ENCODE measurements around the gene AP1AR. TPM values are rescaled to one million over a fixed set of nuclear protein-coding genes. Genes with fewer than 3 reads are reported as not detected.
"Not testable (repeated sequence)": the region's sequence is repeated elsewhere in the genome, so short reads cannot be mapped to it uniquely, and the experiment has no call there.

The AP1AR gene
- total RNA-seq, 1 donor from 2014 or later = 24.3 TPM

- Mint-ChIP-seq H3K9me3 (no peaks in the 10 kb centered on the region), H3K27me3 (ENCODE audit: low read depth) (peaks cover 13% of the 10 kb centered on the region), H3K36me3 (ENCODE audit: low read depth) (no peaks in the 10 kb centered on the region), H3K27ac (ENCODE audit: unreplicated experiment) (no peak overlapping the region), H3K4me3 (no peak overlapping the region), H3K4me1 (no peaks in the 10 kb centered on the region)
- no peak for DNase-seq (ENCODE audit: low read depth, low spot score)
- TF ChIP-seq, protein P1, sequence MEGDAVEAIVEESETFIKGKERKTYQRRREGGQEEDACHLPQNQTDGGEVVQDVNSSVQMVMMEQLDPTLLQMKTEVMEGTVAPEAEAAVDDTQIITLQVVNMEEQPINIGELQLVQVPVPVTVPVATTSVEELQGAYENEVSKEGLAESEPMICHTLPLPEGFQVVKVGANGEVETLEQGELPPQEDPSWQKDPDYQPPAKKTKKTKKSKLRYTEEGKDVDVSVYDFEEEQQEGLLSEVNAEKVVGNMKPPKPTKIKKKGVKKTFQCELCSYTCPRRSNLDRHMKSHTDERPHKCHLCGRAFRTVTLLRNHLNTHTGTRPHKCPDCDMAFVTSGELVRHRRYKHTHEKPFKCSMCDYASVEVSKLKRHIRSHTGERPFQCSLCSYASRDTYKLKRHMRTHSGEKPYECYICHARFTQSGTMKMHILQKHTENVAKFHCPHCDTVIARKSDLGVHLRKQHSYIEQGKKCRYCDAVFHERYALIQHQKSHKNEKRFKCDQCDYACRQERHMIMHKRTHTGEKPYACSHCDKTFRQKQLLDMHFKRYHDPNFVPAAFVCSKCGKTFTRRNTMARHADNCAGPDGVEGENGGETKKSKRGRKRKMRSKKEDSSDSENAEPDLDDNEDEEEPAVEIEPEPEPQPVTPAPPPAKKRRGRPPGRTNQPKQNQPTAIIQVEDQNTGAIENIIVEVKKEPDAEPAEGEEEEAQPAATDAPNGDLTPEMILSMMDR (conservative IDR thresholded peaks at IDR 0.05) = no peak
Observed at GRCh38 chr4:112201915-112202505, 29.6 kb upstream of the AP1AR start.

DNA sequence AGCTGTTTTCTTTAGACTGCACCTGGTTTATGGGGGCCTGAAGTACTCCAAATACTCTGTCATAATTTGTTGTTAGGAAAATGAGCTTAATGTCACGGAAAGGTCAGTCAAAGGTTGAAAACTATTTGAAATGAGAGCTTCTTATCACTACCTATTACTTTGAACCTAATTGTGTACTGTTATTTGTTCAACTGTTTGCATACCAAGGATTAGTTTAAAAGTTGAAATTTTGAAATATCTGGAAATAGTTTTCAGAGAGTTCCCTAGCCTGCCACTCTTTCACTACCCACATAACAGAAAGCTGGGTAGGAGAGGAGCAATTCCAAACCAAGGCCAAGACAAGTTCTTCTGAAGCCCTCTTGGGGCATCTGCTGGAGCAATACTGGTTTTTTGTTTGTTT is 28.0 kb upstream of the AP1AR start:
- no peak for DNase-seq (ENCODE audit: low read depth, low spot score)
- no peaks in the 10 kb centered on the region for H3K9me3 Mint-ChIP-seq
- H3K27ac Mint-ChIP-seq (ENCODE audit: unreplicated experiment) = no peak overlapping the region
- no peaks in the 10 kb centered on the region for H3K36me3 Mint-ChIP-seq (ENCODE audit: low read depth)
- H3K27me3 Mint-ChIP-seq (ENCODE audit: low read depth) = peaks cover 13% of the 10 kb centered on the region
- H3K4me1 Mint-ChIP-seq = no peaks in the 10 kb centered on the region
- no peak overlapping the region for H3K4me3 Mint-ChIP-seq
- TF ChIP-seq, protein P1 (conservative IDR thresholded peaks at IDR 0.05) = no peak

GRCh38 chr4:112206431-112206830 is 25.2 kb upstream of the AP1AR start:
- no peak overlapping the region for H3K27ac Mint-ChIP-seq (ENCODE audit: unreplicated experiment)
- H3K4me3 Mint-ChIP-seq = no peak overlapping the region
- no peaks in the 10 kb centered on the region for H3K27me3 Mint-ChIP-seq (ENCODE audit: low read depth)
- H3K9me3 Mint-ChIP-seq = no peaks in the 10 kb centered on the region
- DNase-seq (ENCODE audit: low read depth, low spot score) = no peak
- no peaks in the 10 kb centered on the region for H3K36me3 Mint-ChIP-seq (ENCODE audit: low read depth)
- TF ChIP-seq, protein P1 (conservative IDR thresholded peaks at IDR 0.05) = no peak
- H3K4me1 Mint-ChIP-seq = no peaks in the 10 kb centered on the region

GRCh38 chr4:112208137-112209095 is 23.2 kb upstream of the AP1AR start:
- DNase-seq (ENCODE audit: low read depth, low spot score); H3K4me1 Mint-ChIP-seq; H3K9me3 Mint-ChIP-seq: not testable (repeated sequence)

GRCh38 chr4:112210777-112211176 is 20.8 kb upstream of the AP1AR start:
- Mint-ChIP-seq H3K9me3 (no peaks in the 10 kb centered on the region), H3K4me3 (no peak overlapping the region), H3K27ac (ENCODE audit: unreplicated experiment) (no peak overlapping the region), H3K4me1 (no peaks in the 10 kb centered on the region), H3K36me3 (ENCODE audit: low read depth) (no peaks in the 10 kb centered on the region), H3K27me3 (ENCODE audit: low read depth) (no peaks in the 10 kb centered on the region)
- TF ChIP-seq, protein P1 (conservative IDR thresholded peaks at IDR 0.05) = no peak
- DNase-seq (ENCODE audit: low read depth, low spot score) = no peak

More at GRCh38 chr4:112208137-112209095, 23.2 kb upstream of the AP1AR start:
- not testable (repeated sequence) for H3K27ac Mint-ChIP-seq (ENCODE audit: unreplicated experiment); H3K27me3 Mint-ChIP-seq (ENCODE audit: low read depth); H3K36me3 Mint-ChIP-seq (ENCODE audit: low read depth); H3K4me3 Mint-ChIP-seq

GRCh38 chr4:112213091-112213490 is 18.5 kb upstream of the AP1AR start:
- Mint-ChIP-seq H3K9me3 (no peaks in the 10 kb centered on the region), H3K36me3 (ENCODE audit: low read depth) (no peaks in the 10 kb centered on the region), H3K4me1 (no peaks in the 10 kb centered on the region), H3K4me3 (no peak overlapping the region), H3K27me3 (ENCODE audit: low read depth) (no peaks in the 10 kb centered on the region), H3K27ac (ENCODE audit: unreplicated experiment) (no peak overlapping the region)
- no peak for DNase-seq (ENCODE audit: low read depth, low spot score)
- TF ChIP-seq, protein P1 (conservative IDR thresholded peaks at IDR 0.05) = no peak

All from neural crest cell (in vitro differentiated cells).